ENCODE data around the gene MAP4.

DNA sequence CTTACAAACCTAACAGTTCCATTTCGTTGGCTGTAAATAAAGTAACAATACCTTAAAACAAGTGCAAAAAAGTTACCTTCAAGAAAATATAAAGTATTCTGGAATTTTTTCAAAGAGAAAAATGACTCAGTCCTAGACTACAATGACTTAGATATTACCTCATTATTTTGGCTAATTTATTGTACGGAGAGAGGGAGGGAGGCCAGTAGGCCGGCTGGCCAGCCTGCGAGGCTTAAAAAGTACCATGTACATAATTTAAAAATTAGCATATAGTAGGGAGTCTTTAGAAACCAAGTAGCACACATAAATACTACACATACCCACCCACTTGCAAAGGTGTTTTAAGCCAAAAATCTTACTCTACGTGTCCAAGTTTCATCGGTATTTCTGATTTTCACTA lies 41.9 kb upstream of the MAP4 start:
- TF ChIP-seq CTCF (IDR thresholded peaks at IDR 0.05) (no peak), POLR2A (IDR thresholded peaks at IDR 0.05) (no peak)

Data from Peyer's patch (tissue), 4 donors.